PC-3 (cell line): ENCODE measurements around the gene SUSD3. TPM values are rescaled to one million over a fixed set of nuclear protein-coding genes. Genes with fewer than 3 reads are reported as not detected.

ENCODE experiments used
- ATAC-seq: fragments of 200-7000 bp; cut with Tn5 transposase; 2 replicates; pipeline ENCODE4 v1.9.1; 2020; ENCODE audit warnings: mild to moderate bottlenecking, moderate library complexity
- BruUV-seq: library from RNA; stranded (reverse); fragments of 400-500 nt; replicated peaks from 2 replicates; lab custom pipeline; 2021; lab: Mats Ljungman, UMichigan
- CTCF ChIA-PET: fragments of 300-600 bp; sonication (Branson Sonifier 250); formaldehyde crosslinking; loops from one replicate; lab custom pipeline; 2022; ENCODE audit warnings: antibody characterized with exemption; lab: Charles Lee
- POLR2A ChIA-PET: fragments of 300-600 bp; sonication (Branson Sonifier 250); formaldehyde crosslinking; loops from one replicate; lab custom pipeline; 2022; ENCODE audit warnings: antibody characterized with exemption; ENCODE audit not compliant: unreplicated experiment; lab: Charles Lee
- DNase-seq: peaks from one replicate; pipeline ENCODE4 v3.0.0-alpha.2; 2015
- H2AFZ ChIP-seq: fragments of 300-600 bp; sonication (generic); 2 replicates; pipeline ENCODE4 v1.6.0; 2016; ENCODE audit warnings: antibody characterized with exemption, low read length
- H3F3A ChIP-seq: fragments of 300-600 bp; sonication (generic); one replicate; pipeline ENCODE4 v1.6.0; 2017; ENCODE audit warnings: antibody characterized with exemption, low read length, control low read depth, mild to moderate bottlenecking; ENCODE audit not compliant: unreplicated experiment
- H3K27ac ChIP-seq: fragments of 300-600 bp; sonication (generic); 2 replicates; pipeline ENCODE4 v1.5.1; 2016; ENCODE audit warnings: mild to moderate bottlenecking, low read length
- H3K27me3 ChIP-seq: fragments of 300-600 bp; sonication (generic); 2 replicates; pipeline ENCODE4 v1.6.1; 2016; ENCODE audit warnings: low read length, mixed read lengths
- H3K36me3 ChIP-seq: fragments of 300-600 bp; sonication (generic); 2 replicates; pipeline ENCODE4 v1.6.1; 2016; ENCODE audit warnings: low read depth, mixed run types, low read length, mixed read lengths
- H3K4me1 ChIP-seq: fragments of 300-600 bp; sonication (generic); 2 replicates; pipeline ENCODE4 v1.5.1; 2016; ENCODE audit warnings: low read length; ENCODE audit not compliant: insufficient read depth
- H3K4me2 ChIP-seq: fragments of 300-600 bp; sonication (generic); 2 replicates; pipeline ENCODE4 v1.6.0; 2016; ENCODE audit warnings: low read length
- H3K4me3 ChIP-seq: fragments of 300-600 bp; sonication (generic); 2 replicates; pipeline ENCODE4 v1.5.1; 2016; ENCODE audit warnings: mild to moderate bottlenecking, low read length, mixed read lengths
- H3K79me2 ChIP-seq: fragments of 300-600 bp; sonication (generic); 2 replicates; pipeline ENCODE4 v1.6.1; 2017; ENCODE audit warnings: low read length, mixed read lengths
- H3K9ac ChIP-seq: fragments of 300-600 bp; sonication (generic); 2 replicates; pipeline ENCODE4 v1.6.0; 2016; ENCODE audit warnings: mild to moderate bottlenecking, low read length
- H3K9me2 ChIP-seq: fragments of 300-600 bp; sonication (generic); replicated peaks from 2 replicates; pipeline ENCODE4 v1.6.1; 2016; ENCODE audit warnings: mixed run types, low read length, mixed read lengths
- H3K9me3 ChIP-seq: fragments of 300-600 bp; sonication (generic); 2 replicates; pipeline ENCODE4 v1.6.1; 2016; ENCODE audit warnings: low read length, mixed read lengths
- H4K20me1 ChIP-seq: fragments of 300-600 bp; sonication (generic); 2 replicates; pipeline ENCODE4 v1.6.1; 2016; ENCODE audit warnings: low read length, mixed read lengths
- CTCF ChIP-seq: fragments of 300-600 bp; sonication (generic); conservative IDR thresholded peaks from 2 replicates; pipeline ENCODE4 v1.5.1; 2017; ENCODE audit warnings: antibody characterized with exemption, low read depth, mild to moderate bottlenecking, low read length
- EZH2 ChIP-seq: fragments of 300-600 bp; sonication (generic); IDR thresholded peaks from one replicate; pipeline ENCODE4 v1.6.1; 2017; ENCODE audit warnings: antibody characterized with exemption, mild to moderate bottlenecking, low read length; ENCODE audit not compliant: unreplicated experiment
- EZH2phosphoT487 ChIP-seq: fragments of 300-600 bp; sonication (generic); IDR thresholded peaks from 2 replicates; pipeline ENCODE4 v1.6.1; 2018; ENCODE audit warnings: mild to moderate bottlenecking, antibody characterized with exemption, low read length, borderline replicate concordance
- intact Hi-C: fragments of 100-400 bp; cut with micrococcal nuclease; formaldehyde crosslinking; loops from 2 replicates; pipeline ENCODE4 v1.9.0; 2023
- total RNA-seq: library from RNA; depleted of rRNA; stranded (reverse); fragments of >200 nt; gene quantifications from 2 replicates; pipeline ENCODE4 v1.2.3, GENCODE V29; 2014

Gene SUSD3
- total RNA-seq, 1 experiment from 2014 or later: 13.4 TPM

DNA sequence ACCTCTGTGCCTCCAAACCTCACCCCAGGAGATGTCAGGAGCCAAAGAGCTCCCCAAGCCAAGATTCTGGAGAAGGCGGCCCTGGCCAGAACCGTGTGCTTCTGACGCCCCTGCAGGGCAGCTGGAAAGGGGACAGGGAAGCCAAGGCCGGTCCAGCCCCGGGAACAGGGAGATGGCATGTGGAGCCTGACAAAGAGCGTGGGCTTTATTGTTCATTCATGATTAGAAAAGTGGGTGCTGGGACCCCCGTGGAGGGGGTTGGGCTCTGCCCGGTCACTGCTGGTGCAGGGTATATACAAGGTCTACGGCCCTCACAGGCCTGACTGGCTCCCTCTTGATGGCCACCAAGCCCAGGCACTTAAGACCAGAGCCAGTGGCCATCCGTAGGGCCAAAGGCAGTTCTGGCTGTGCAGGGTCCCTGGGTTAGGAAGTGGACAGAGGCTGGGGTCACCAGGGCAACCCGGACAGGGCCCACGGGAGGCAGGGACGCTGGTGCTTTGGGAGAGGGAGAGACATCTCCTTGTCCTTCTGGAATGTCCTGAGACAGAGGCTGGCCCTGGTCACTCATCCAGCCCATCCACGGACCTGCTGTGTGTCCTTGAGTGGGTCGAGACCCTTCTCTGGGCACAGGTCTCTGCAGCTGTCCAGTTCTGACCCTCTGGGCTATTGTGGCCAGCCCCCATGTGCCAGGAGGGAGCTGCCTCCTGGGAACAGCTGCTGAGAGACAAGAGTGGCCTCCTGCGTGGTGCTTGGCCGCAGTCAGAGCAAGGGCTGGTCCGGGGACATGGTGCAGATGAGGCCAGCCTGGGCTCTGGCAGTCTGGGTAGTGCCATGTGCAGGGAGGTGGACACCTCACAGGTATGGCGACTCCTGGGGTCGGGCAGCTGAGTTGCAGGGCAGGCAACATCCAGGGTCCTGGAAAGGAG lies 63.1 kb downstream of the SUSD3 start:
- Histone ChIP-seq H3K4me1 (peaks cover 12% of the 10 kb centered on the region), H3K4me3 (no peak overlapping the region), H3K9ac (no peak overlapping the region), H4K20me1 (no peaks in the 10 kb centered on the region), H3K4me2 (no peak overlapping the region), H3F3A (no peaks in the 10 kb centered on the region), H3K9me2 (no peaks in the 10 kb centered on the region), H3K79me2 (no peaks in the 10 kb centered on the region), H3K27ac (no peak overlapping the region), H3K27me3 (no peaks in the 10 kb centered on the region), H2AFZ (no peak overlapping the region), H3K9me3 (no peaks in the 10 kb centered on the region), H3K36me3 (no peaks in the 10 kb centered on the region)
- ATAC-seq (no peak), DNase-seq (no peak)
- TF ChIP-seq CTCF (no peak), EZH2phosphoT487 (no peak)
- POLR2A ChIA-PET: no interaction called here
- CTCF ChIA-PET: no interaction called here
- BruUV-seq: no TSS peak
- intact Hi-C loops: no loop called here

DNA sequence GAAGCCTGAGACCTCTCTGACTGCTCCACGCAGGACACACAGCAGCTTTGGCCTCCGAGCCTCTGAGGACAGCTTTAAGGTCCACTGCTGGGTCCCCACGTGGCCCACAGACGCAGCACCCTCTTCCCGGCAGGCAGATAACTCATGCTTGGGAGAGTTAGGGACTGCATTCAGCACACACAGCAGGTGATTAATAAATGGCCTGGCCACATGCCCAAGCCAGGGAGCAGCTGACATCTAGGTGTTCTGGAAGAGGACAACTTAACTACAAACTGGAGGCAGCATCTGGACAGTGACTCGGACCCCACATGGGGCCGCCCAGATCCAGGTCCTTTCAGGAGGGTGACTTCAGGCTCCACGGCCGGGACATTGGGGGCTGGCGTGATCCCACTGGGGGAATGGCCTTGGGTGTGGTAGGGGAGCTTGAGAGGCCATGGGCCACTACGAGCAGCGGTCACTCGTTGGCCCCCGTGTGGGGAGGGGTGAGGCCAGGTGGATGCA lies 64.3 kb downstream of the SUSD3 start:
- Histone ChIP-seq H3K27ac (no peak overlapping the region), H3K27me3 (no peaks in the 10 kb centered on the region), H3K36me3 (no peaks in the 10 kb centered on the region), H3K4me1 (peaks cover 12% of the 10 kb centered on the region), H2AFZ (no peak overlapping the region), H4K20me1 (no peaks in the 10 kb centered on the region), H3K9ac (no peak overlapping the region), H3K9me2 (no peaks in the 10 kb centered on the region), H3F3A (no peaks in the 10 kb centered on the region), H3K4me3 (no peak overlapping the region), H3K9me3 (no peaks in the 10 kb centered on the region), H3K79me2 (no peaks in the 10 kb centered on the region), H3K4me2 (no peak overlapping the region)
- DNase-seq (no peak), ATAC-seq (no peak)
- POLR2A ChIA-PET: no interaction called here
- no TSS peak for BruUV-seq
- intact Hi-C loops: no loop called here
- CTCF ChIA-PET: no interaction called here
- TF ChIP-seq EZH2 (no peak), EZH2phosphoT487 (no peak), CTCF (no peak)
